ENCODE results near the gene CCDC61.
A peak's percentile ranks its signal among the peaks of the same experiment; 100 is the strongest.

DNA sequence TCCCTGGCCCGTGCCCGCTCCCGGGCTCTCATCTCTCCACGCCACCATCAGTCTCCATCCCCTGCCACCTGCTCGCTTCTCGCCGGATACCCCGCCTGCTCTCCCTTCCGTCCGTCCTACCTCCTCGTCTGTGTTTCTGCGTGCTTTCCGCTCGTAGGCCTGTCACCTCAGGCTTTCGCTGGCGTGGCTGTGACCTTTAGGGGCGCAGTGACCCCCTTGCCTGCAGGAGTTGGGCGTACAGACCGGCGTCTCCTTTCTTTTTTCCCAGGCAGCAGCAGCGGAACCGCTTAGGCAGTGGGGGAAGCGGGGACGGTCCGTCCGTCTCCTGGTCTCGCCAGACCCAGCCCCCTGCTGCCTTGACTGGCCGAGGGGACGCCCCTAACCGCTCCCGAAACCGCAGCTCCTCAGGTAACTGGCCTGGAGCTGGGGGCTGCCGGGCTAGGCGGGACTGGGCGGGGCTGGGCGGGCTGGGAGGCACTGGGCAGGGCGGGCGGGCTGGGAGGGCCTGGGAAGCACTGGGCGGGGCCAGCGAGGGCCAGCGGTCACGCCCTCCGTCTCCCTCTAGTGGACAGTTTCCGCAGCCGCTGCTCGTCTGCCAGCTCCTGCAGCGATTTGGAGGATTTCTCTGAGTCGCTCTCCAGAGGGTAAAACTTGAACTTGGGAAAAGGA, 21.3 kb downstream of the CCDC61 start:
- TF ChIP-seq, protein P1, sequence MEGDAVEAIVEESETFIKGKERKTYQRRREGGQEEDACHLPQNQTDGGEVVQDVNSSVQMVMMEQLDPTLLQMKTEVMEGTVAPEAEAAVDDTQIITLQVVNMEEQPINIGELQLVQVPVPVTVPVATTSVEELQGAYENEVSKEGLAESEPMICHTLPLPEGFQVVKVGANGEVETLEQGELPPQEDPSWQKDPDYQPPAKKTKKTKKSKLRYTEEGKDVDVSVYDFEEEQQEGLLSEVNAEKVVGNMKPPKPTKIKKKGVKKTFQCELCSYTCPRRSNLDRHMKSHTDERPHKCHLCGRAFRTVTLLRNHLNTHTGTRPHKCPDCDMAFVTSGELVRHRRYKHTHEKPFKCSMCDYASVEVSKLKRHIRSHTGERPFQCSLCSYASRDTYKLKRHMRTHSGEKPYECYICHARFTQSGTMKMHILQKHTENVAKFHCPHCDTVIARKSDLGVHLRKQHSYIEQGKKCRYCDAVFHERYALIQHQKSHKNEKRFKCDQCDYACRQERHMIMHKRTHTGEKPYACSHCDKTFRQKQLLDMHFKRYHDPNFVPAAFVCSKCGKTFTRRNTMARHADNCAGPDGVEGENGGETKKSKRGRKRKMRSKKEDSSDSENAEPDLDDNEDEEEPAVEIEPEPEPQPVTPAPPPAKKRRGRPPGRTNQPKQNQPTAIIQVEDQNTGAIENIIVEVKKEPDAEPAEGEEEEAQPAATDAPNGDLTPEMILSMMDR (IDR thresholded peaks at IDR 0.05; ENCODE audit: low read length), result peak; percentile 48
- no peak for TF ChIP-seq EZH2 (IDR thresholded peaks at IDR 0.05; ENCODE audit: borderline replicate concordance, low read length)
